ENCODE measurements around the gene H6PD.

The H6PD gene

DNA sequence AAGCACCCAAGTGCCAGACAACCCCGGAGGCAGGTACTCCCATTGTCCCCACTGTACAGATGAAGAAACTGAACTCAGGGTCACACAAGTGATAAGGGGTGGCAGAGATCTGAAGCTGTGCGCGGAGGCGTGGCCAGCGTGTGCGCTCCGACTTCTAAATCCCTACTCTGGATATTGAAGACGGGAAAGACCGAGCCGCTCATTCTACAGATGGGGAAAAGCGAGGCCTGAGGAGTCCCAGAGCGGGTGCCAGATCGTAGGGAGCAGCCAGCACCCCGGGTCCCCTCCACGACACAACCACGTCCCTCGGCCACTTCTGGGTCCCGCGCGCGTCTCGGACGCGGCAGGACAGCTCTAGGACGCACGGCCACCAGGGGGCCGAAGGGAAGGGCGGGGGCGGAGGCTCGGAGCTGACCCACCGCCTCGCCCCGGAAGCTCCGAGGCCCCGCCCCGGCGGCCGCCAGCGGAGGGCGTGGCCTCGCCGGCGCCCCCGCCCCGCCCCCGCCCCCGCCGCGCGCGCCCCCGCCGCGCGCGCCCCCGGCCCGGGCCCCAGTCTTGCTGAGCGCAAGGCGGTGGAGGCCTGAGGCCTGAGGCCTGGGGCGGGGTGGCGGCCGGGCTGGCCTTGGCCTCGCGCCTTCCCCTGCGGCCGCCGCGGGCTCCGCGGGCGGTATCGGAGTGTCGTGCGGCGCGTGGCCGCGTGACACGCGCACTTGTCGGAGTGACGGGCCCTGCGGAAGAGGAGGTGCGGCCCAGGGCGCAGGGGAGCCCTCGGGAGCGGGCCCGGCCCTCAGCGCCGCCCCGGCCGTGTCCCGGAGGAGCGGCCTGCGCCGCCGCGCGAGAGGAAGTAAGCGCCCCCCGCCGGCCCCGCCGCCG, at the start of gene H6PD:
TSS of gene H6PD (plus strand) at position 552 of the 873 bp plus-strand sequence. CDS start 10,161 bp downstream, outside the sequence.
- no peak for DNase-seq

- DNase-seq: no peak
Measured at GRCh38 chr1:9186082-9186859, 48.3 kb upstream of the H6PD start.

DNA sequence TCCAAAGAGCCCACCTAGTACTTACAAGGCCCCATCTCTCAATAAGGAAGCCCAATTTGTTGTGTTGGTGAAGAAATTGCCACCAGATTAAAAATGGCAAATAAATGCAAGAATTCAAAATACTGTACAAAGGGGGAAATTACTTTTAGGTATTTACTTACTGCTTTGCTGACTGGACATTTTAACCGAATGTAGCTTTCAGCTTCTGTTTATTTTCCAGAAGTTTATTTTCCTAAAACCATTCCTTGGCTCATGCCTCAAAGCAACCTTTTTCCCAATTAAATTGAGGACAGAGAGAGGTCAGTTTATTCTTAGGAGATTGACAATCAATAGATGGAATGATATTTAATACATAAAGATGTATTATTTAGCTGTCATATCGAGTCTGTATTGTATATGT, 47.6 kb upstream of the H6PD start:
- DNase-seq: no peak

- no peak for DNase-seq
Measured at GRCh38 chr1:9190234-9190633, 44.3 kb upstream of the H6PD start.

DNA sequence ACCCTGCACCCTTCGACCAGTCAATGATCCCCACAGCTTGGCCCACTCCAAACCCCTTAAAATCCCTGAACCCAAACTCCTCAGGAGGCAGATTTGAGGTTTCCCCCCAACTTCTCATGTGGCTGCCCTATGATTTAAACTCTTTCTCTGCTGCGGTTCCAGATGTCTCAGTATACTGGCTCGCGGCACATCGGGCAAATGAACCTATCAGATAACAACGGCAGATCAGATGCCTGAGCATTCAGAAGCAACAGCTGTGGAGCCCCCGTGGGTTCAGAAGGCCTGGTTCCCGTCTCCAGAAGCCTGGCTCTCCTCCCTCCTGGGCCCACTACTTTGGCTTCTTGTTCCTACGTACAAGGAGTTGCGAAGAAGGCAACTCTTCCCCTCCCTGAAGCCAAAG, 43.3 kb upstream of the H6PD start:
- DNase-seq: no peak

GRCh38 chr1:9192578-9193232, 41.9 kb upstream of the H6PD start:
- no peak for DNase-seq

- DNase-seq: no peak
Measured at GRCh38 chr1:9193233-9193625, 41.3 kb upstream of the H6PD start.

- DNase-seq: no peak
Measured at GRCh38 chr1:9194024-9194423, 40.5 kb upstream of the H6PD start.

GRCh38 chr1:9195651-9196050, 38.9 kb upstream of the H6PD start:
- DNase-seq: no peak

DNA sequence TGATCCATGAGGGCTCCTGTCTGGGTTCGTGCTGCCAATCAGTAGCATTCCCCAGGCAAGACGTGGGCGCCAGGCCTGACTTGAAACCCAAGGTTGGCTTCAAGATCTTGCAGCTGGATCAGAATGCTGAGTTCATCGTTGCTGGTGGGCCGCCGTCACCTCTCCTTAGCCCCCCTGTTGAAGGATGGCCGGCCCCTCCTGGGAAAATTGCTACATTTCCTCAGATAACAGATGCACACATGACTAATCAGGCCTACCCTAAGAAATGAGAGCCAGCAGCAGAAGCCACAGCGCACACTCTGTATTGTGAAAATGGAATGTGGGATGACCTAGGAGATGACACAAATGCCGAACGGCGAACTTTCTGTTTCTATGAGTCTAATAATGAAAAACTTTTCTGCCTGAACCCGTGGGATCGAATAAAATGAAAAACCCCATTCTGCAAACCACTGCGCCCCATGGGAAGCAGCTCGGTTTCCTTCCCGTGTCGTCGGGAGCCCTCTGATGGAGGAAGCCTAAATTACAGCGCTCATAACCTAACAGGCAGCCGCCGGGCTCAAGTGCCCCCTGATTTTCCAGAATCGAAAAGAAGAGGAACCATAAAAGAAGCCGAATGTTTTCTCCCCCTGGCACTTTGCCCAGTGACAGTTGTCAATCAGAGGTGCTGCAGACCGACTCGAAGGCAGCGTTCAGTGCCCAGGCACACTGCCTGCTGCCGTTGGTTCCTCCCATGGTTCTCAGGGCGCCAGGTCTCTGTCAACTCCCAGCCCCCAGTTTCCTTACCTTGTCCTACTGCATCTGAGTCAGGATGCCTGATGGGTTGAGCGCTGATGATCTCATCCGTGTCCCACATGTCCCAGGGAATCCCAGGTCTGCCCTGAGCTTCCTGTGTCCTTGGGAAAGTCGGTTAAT, 38.2 kb upstream of the H6PD start:
- no peak for DNase-seq

DNA sequence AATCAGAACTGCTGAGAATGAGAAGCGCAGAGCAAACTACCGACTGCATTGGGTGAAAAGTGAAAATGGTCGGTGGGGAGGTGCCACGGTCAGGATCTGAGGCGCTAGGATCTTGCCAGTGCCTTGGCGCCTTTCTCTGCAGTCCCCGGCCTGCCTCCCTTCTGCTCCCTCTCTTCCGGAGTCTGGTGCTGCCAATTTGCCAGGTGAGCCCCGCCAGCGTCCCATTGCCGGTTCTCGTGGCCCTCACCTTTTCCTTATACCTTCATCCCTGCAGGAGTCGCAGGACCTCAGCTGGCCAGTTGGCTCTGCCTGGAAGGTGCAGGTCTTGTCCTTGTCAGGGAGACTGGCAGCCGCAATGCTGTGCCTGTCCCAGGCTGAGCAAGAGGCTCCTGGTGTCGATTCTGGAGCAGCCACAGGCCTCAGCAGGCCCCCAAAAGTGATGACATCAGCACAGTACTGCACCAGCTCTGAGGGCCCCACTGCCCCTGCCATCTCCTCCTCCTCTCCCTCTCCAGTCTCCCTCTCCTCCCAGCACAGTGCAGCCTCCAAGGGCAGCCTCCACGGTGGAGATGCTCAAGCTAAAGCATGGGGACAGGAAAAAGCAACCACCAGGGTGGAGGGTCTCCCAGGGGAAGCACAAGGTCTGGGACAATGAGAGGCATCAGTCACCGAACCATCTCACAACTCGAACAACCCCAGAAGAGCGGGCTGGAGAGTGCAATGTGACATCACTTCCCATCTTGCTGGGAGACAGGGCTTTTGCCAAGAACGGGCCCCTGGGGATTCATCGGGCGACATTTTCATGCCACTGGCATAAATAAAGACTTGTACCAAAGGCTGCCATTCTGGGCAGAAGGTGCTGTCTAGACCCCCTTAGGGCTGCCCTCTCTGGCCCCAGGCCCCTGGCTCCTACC, 37.1 kb upstream of the H6PD start:
- no peak for DNase-seq

- DNase-seq: no peak
Measured at GRCh38 chr1:9198538-9199361, 35.8 kb upstream of the H6PD start.

GRCh38 chr1:9200441-9200840, 34.1 kb upstream of the H6PD start:
- DNase-seq: no peak

- DNase-seq: no peak
Measured at GRCh38 chr1:9201401-9202239, 33.0 kb upstream of the H6PD start.

- DNase-seq: no peak
Measured at GRCh38 chr1:9202240-9202870, 32.2 kb upstream of the H6PD start.

DNA sequence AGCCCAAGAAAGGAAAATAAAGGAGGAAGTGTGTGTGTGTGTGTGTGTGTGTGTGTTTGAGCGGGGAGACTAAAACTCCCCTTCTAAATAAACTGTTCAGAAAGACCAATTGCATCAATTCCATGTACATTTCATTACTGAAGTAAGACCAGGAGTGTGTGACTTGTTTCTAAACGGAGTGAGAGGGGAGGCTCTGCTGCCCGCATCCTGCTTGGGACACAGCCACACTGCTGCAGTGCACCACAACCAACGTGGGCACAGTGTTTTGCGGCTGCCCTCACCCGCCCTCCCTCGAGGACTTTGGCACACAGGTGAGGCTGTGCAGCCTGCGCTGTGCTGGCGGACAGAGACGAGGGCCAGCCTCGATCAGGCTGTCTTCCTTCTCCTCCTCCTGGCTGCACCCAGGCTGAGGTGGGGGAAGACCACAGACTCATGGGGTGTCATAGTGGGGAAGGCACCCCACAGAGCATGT, 31.0 kb upstream of the H6PD start:
- DNase-seq: no peak

DNA sequence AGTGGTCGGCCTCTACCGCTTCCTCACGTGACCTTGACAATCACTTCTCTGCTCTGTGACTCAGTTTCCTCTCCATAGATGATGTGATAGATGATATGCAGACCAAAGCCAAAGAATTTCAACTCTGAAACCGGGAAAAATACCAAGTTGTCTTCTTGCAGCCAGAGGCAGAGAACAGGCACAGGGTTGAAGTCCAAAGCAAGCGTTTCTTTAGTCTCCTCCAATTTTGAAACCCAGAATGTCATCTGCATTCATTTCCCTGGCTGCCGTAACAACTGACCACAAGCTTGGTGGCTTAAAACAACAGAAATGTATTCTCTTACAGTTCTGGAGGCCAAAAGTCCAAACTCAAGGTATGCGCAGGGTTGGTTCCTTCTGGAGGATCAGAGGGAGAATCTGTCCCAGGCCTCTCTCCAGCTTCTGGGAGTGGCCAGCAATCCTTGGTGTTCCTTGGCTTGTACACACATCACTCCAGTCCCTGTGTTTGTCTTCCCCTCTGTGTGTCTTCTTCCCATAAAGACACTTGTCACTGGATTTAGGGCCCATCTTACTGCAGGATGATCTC, 30.3 kb upstream of the H6PD start:
- DNase-seq: no peak

DNA sequence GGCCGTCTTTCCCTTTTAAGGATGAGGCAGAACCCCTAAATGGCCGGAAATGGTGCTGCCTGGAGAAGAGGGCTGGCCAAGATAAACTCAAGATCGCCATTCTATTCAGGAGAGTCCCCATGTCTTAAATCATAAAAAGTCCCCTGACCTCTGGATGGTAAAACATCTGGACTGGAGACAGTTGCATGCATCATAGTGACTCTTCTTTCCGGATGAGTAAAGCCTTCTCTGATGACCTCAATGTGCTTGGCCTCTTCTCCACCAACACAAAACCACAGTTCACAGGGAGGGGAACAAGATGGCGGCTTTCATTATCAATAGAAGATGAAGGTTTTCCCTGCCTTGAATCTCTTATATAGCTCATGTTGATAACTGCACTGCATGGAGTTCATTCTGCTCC, 27.5 kb upstream of the H6PD start:
- no peak for DNase-seq

DNA sequence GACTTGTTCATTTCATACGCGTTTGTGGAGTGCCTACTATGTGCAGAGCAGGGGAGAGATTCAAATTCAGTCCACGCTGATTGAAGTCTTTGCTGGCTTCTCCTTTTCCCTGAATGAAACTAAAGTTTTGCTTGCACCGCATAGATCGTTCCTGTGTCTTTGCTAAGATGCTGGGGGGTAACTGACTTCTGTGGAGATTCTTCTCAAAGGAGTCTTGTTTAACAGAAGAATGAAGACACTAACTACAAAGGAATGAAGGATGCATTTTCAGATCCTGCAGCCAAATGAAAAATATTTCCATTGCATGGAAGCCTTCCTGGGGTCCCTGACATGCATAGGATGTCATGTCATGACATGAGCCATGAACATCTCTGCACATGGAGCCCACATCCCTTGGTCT, 26.9 kb upstream of the H6PD start:
- no peak for DNase-seq

All from SIG-M5 (cell line).